SU-DHL-6 (cell line): ENCODE results near the gene INTS1.

ENCODE experiments used
- H2AFZ ChIP-seq: fragments of 200-600 bp; sonication (generic); 2 replicates; pipeline ENCODE4 v1.6.1; 2014; ENCODE audit warnings: low read depth, mild to moderate bottlenecking, moderate library complexity, mixed read lengths, antibody characterized with exemption, low read length; ENCODE audit not compliant: severe bottlenecking
- H3F3A ChIP-seq: fragments of 200-600 bp; shearing (Covaris generic); 2 replicates; pipeline ENCODE4 v1.6.0; 2016; ENCODE audit warnings: antibody characterized with exemption, mild to moderate bottlenecking; ENCODE audit not compliant: insufficient read depth
- H3K27ac ChIP-seq: fragments of 200-600 bp; sonication (generic); 2 replicates; pipeline ENCODE4 v1.5.1; 2016; ENCODE audit warnings: low read depth, mild to moderate bottlenecking, low read length, moderate library complexity, mixed read lengths
- H3K27me3 ChIP-seq: fragments of 200-600 bp; sonication (generic), shearing (Covaris generic); 2 replicates; pipeline ENCODE4 v1.6.0; 2014; ENCODE audit warnings: mild to moderate bottlenecking, low read length
- H3K36me3 ChIP-seq: fragments of 200-600 bp; sonication (generic); 2 replicates; pipeline ENCODE4 v1.6.1; 2014; ENCODE audit warnings: mild to moderate bottlenecking, low read length, mixed read lengths
- H3K4me2 ChIP-seq: fragments of 300-600, 200-600 bp; shearing (Covaris generic), sonication (generic); 2 replicates; pipeline ENCODE4 v1.6.0; 2014; ENCODE audit warnings: low read length, low read depth, mild to moderate bottlenecking; ENCODE audit not compliant: poor library complexity, severe bottlenecking
- H3K4me3 ChIP-seq: fragments of 200-600 bp; sonication (generic); 2 replicates; pipeline ENCODE4 v1.5.1; 2014; ENCODE audit warnings: antibody characterized with exemption, low read length, mild to moderate bottlenecking, mixed read lengths; ENCODE audit not compliant: insufficient read depth, poor library complexity, severe bottlenecking
- H3K79me2 ChIP-seq: fragments of 200-600 bp; sonication (generic); 2 replicates; pipeline ENCODE4 v1.6.1; 2014; ENCODE audit warnings: mild to moderate bottlenecking, low read length, moderate library complexity; ENCODE audit not compliant: insufficient read depth
- H3K9ac ChIP-seq: fragments of 200-600 bp; sonication (generic); 2 replicates; pipeline ENCODE4 v1.7.0; 2014; ENCODE audit warnings: mild to moderate bottlenecking, low read length
- H3K9me2 ChIP-seq: fragments of 200-600 bp; sonication (generic); replicated peaks from 2 replicates; pipeline ENCODE4 v1.6.1; 2014; ENCODE audit warnings: low read length; ENCODE audit not compliant: insufficient read depth
- H3K9me3 ChIP-seq: fragments of 200-600 bp; sonication (generic); 2 replicates; pipeline ENCODE4 v1.6.1; 2014; ENCODE audit warnings: low read length, mixed read lengths; ENCODE audit not compliant: insufficient read depth
- H4K20me1 ChIP-seq: fragments of 200-600 bp; sonication (generic); 2 replicates; pipeline ENCODE4 v1.6.1; 2014; ENCODE audit warnings: low read depth, mild to moderate bottlenecking, antibody characterized with exemption, low read length, moderate library complexity, mixed read lengths
- CTCF ChIP-seq: fragments of 200-600 bp; sonication (generic); IDR thresholded peaks from one replicate; pipeline ENCODE4 v1.5.1; 2017; ENCODE audit warnings: antibody characterized with exemption, mild to moderate bottlenecking, low read length, moderate library complexity; ENCODE audit not compliant: insufficient read depth, poor library complexity, severe bottlenecking
- EZH2phosphoT487 ChIP-seq: fragments of 200-600 bp; sonication (generic), shearing (Covaris generic); conservative IDR thresholded peaks from 2 replicates; pipeline ENCODE4 v1.6.1; 2018; ENCODE audit warnings: mild to moderate bottlenecking, antibody characterized with exemption, low read length, moderate library complexity, mixed read lengths

INTS1 gene

GRCh38 chr7:1427064-1427657, 77.0 kb downstream of the INTS1 start:
- Histone ChIP-seq H3K27me3 (no peaks in the 10 kb centered on the region), H3K9ac (no peak overlapping the region), H2AFZ (no peak overlapping the region), H3F3A (no peaks in the 10 kb centered on the region), H3K4me2 (no peak overlapping the region), H3K79me2 (no peaks in the 10 kb centered on the region), H4K20me1 (no peaks in the 10 kb centered on the region), H3K9me3 (no peaks in the 10 kb centered on the region), H3K4me3 (no peak overlapping the region), H3K36me3 (no peaks in the 10 kb centered on the region), H3K27ac (no peak overlapping the region), H3K9me2 (no peaks in the 10 kb centered on the region)
- no peak for TF ChIP-seq EZH2phosphoT487
- no peak for TF ChIP-seq CTCF

- TF ChIP-seq CTCF, result no peak
- no peak for TF ChIP-seq EZH2phosphoT487
- H3K9ac ChIP-seq, result no peak overlapping the region
- H3K4me2 ChIP-seq, result no peak overlapping the region
- H2AFZ ChIP-seq, result no peak overlapping the region
- H3K36me3 ChIP-seq, result no peaks in the 10 kb centered on the region
- no peak overlapping the region for H3K27ac ChIP-seq
- no peaks in the 10 kb centered on the region for H4K20me1 ChIP-seq
- H3K9me2 ChIP-seq, result no peaks in the 10 kb centered on the region
- H3F3A ChIP-seq, result no peaks in the 10 kb centered on the region
- H3K4me3 ChIP-seq, result no peak overlapping the region
- no peaks in the 10 kb centered on the region for H3K27me3 ChIP-seq
- H3K9me3 ChIP-seq, result no peaks in the 10 kb centered on the region
- no peaks in the 10 kb centered on the region for H3K79me2 ChIP-seq
These were observed 77.7 kb downstream of the INTS1 start for GRCh38 chr7:1426474-1426873.

GRCh38 chr7:1425292-1426136, 78.7 kb downstream of the INTS1 start:
- Histone ChIP-seq H3K27me3 (no peaks in the 10 kb centered on the region), H3F3A (no peaks in the 10 kb centered on the region), H3K9me3 (no peaks in the 10 kb centered on the region), H3K9ac (no peak overlapping the region), H3K79me2 (no peaks in the 10 kb centered on the region), H4K20me1 (no peaks in the 10 kb centered on the region), H3K4me3 (no peak overlapping the region), H3K36me3 (no peaks in the 10 kb centered on the region), H2AFZ (no peak overlapping the region), H3K27ac (no peak overlapping the region), H3K4me2 (no peak overlapping the region), H3K9me2 (no peaks in the 10 kb centered on the region)
- TF ChIP-seq EZH2phosphoT487 (no peak), CTCF (no peak)
